ENCODE measurements around the gene TRNP1. TPM values are rescaled to one million over a fixed set of nuclear protein-coding genes. Genes with fewer than 3 reads are reported as not detected.

The TRNP1 gene
- total RNA-seq, 1 donor from 2014 or later = 19.2 TPM

GRCh38 chr1:27037518-27037917, 44.0 kb downstream of the TRNP1 start:
- H3K79me2 ChIP-seq (ENCODE audit: insufficient read depth, low read length) = no peaks in the 10 kb centered on the region
- H3K9ac ChIP-seq (ENCODE audit: low read length) = no peak overlapping the region
- H3K27me3 ChIP-seq (ENCODE audit: insufficient read depth, low read length) = no peaks in the 10 kb centered on the region
- peaks cover 17% of the 10 kb centered on the region for H3K27me3 Mint-ChIP-seq (ENCODE audit: low read depth, unreplicated experiment)
- H3K4me3 ChIP-seq (ENCODE audit: insufficient read depth, low read depth, low read length) = no peak overlapping the region
- FAIRE-seq (no peak), DNase-seq (ENCODE audit: low read depth) (no peak)
- no peaks in the 10 kb centered on the region for H3K4me1 ChIP-seq (ENCODE audit: insufficient read depth, low read length)
- no peak overlapping the region for H3K27ac Mint-ChIP-seq (ENCODE audit: unreplicated experiment)
- H3K4me3 Mint-ChIP-seq (ENCODE audit: unreplicated experiment) = no peak overlapping the region
- H3K36me3 ChIP-seq (ENCODE audit: insufficient read depth, low read length) = no peaks in the 10 kb centered on the region
- peaks cover 1% of the 10 kb centered on the region for H3K9me3 Mint-ChIP-seq (ENCODE audit: unreplicated experiment)
- H3K27ac ChIP-seq (ENCODE audit: low read depth, low read length) = no peak overlapping the region
- TF ChIP-seq CTCF (IDR thresholded peaks at IDR 0.05; ENCODE audit: insufficient read depth, low read depth, low read length) (no peak), EZH2 (IDR thresholded peaks at IDR 0.05; ENCODE audit: insufficient read depth, low read length) (no peak)
- no peak overlapping the region for H2AFZ ChIP-seq (ENCODE audit: low read depth, low read length)
- H4K20me1 ChIP-seq (ENCODE audit: insufficient read depth, low read length) = no peaks in the 10 kb centered on the region
- H3K9me3 ChIP-seq (ENCODE audit: insufficient read depth, low read depth, low read length) = no peaks in the 10 kb centered on the region
- no peak overlapping the region for H3K4me2 ChIP-seq (ENCODE audit: low read length)
- H3K4me1 Mint-ChIP-seq (ENCODE audit: low read depth, unreplicated experiment) = no peaks in the 10 kb centered on the region
- no peaks in the 10 kb centered on the region for H3K36me3 Mint-ChIP-seq (ENCODE audit: low read depth, unreplicated experiment)

GRCh38 chr1:27038020-27038419, 44.5 kb downstream of the TRNP1 start:
- Histone ChIP-seq H3K4me2 (ENCODE audit: low read length) (no peak overlapping the region), H3K4me1 (ENCODE audit: insufficient read depth, low read length) (no peaks in the 10 kb centered on the region), H3K36me3 (ENCODE audit: insufficient read depth, low read length) (no peaks in the 10 kb centered on the region), H3K4me3 (ENCODE audit: insufficient read depth, low read depth, low read length) (no peak overlapping the region), H3K79me2 (ENCODE audit: insufficient read depth, low read length) (no peaks in the 10 kb centered on the region), H4K20me1 (ENCODE audit: insufficient read depth, low read length) (no peaks in the 10 kb centered on the region), H3K27me3 (ENCODE audit: insufficient read depth, low read length) (no peaks in the 10 kb centered on the region), H3K9me3 (ENCODE audit: insufficient read depth, low read depth, low read length) (no peaks in the 10 kb centered on the region), H2AFZ (ENCODE audit: low read depth, low read length) (no peak overlapping the region), H3K9ac (ENCODE audit: low read length) (no peak overlapping the region), H3K27ac (ENCODE audit: low read depth, low read length) (no peak overlapping the region)
- no peaks in the 10 kb centered on the region for H3K36me3 Mint-ChIP-seq (ENCODE audit: low read depth, unreplicated experiment)
- DNase-seq (ENCODE audit: low read depth) (no peak), FAIRE-seq (no peak)
- TF ChIP-seq EZH2 (IDR thresholded peaks at IDR 0.05; ENCODE audit: insufficient read depth, low read length) = no peak
- TF ChIP-seq CTCF (IDR thresholded peaks at IDR 0.05; ENCODE audit: insufficient read depth, low read depth, low read length) = no peak
- no peak overlapping the region for H3K27ac Mint-ChIP-seq (ENCODE audit: unreplicated experiment)
- no peaks in the 10 kb centered on the region for H3K4me1 Mint-ChIP-seq (ENCODE audit: low read depth, unreplicated experiment)
- no peak overlapping the region for H3K4me3 Mint-ChIP-seq (ENCODE audit: unreplicated experiment)
- peaks cover 1% of the 10 kb centered on the region for H3K9me3 Mint-ChIP-seq (ENCODE audit: unreplicated experiment)
- H3K27me3 Mint-ChIP-seq (ENCODE audit: low read depth, unreplicated experiment) = peaks cover 17% of the 10 kb centered on the region

GRCh38 chr1:27042670-27043069, 49.2 kb downstream of the TRNP1 start:
- DNase-seq (ENCODE audit: low read depth) (no peak), FAIRE-seq (no peak)
- TF ChIP-seq EZH2 (IDR thresholded peaks at IDR 0.05; ENCODE audit: insufficient read depth, low read length) (no peak), CTCF (IDR thresholded peaks at IDR 0.05; ENCODE audit: insufficient read depth, low read depth, low read length) (no peak)
- Mint-ChIP-seq H3K9me3 (ENCODE audit: unreplicated experiment) (no peaks in the 10 kb centered on the region), H3K4me3 (ENCODE audit: unreplicated experiment) (no peak overlapping the region), H3K27me3 (ENCODE audit: low read depth, unreplicated experiment) (peaks cover 18% of the 10 kb centered on the region), H3K4me1 (ENCODE audit: low read depth, unreplicated experiment) (peaks cover 2% of the 10 kb centered on the region), H3K27ac (ENCODE audit: unreplicated experiment) (no peak overlapping the region), H3K36me3 (ENCODE audit: low read depth, unreplicated experiment) (no peaks in the 10 kb centered on the region)
- no peak overlapping the region for H3K27ac ChIP-seq (ENCODE audit: low read depth, low read length)
- H3K27me3 ChIP-seq (ENCODE audit: insufficient read depth, low read length) = no peaks in the 10 kb centered on the region
- H2AFZ ChIP-seq (ENCODE audit: low read depth, low read length) = no peak overlapping the region
- no peak overlapping the region for H3K4me2 ChIP-seq (ENCODE audit: low read length)
- no peaks in the 10 kb centered on the region for H3K9me3 ChIP-seq (ENCODE audit: insufficient read depth, low read depth, low read length)
- H3K4me1 ChIP-seq (ENCODE audit: insufficient read depth, low read length) = no peaks in the 10 kb centered on the region
- H4K20me1 ChIP-seq (ENCODE audit: insufficient read depth, low read length) = no peaks in the 10 kb centered on the region
- H3K36me3 ChIP-seq (ENCODE audit: insufficient read depth, low read length) = no peaks in the 10 kb centered on the region
- no peak overlapping the region for H3K4me3 ChIP-seq (ENCODE audit: insufficient read depth, low read depth, low read length)
- no peaks in the 10 kb centered on the region for H3K79me2 ChIP-seq (ENCODE audit: insufficient read depth, low read length)
- no peak overlapping the region for H3K9ac ChIP-seq (ENCODE audit: low read length)

All from astrocyte (in vitro differentiated cells and primary cell).